HCT116 (cell line): ENCODE measurements around the gene ANKRD9. TPM values are rescaled to one million over a fixed set of nuclear protein-coding genes. Genes with fewer than 3 reads are reported as not detected.

Source experiments
- ATAC-seq: fragments of 200-7000 bp; cut with Tn5 transposase; 2 replicates; pipeline ENCODE4 v1.9.1; 2020; ENCODE audit warnings: mild to moderate bottlenecking, moderate library complexity
- BruUV-seq: library from RNA; stranded (reverse); fragments of 400-500 nt; replicated peaks from 2 replicates; lab custom pipeline; 2021; lab: Mats Ljungman, UMichigan
- CTCF ChIA-PET: fragments of 300-600 bp; sonication (Branson Sonifier 250); formaldehyde crosslinking; loops from one replicate; lab custom pipeline; 2021; ENCODE audit warnings: antibody characterized with exemption; lab: Charles Lee
- POLR2A ChIA-PET: fragments of 300-600, 350-600 bp; sonication (Branson Sonifier 250); formaldehyde crosslinking; loops from one replicate; lab custom pipeline; 2021; ENCODE audit warnings: antibody characterized with exemption; lab: Charles Lee
- RAD21 ChIA-PET, 2 experiments: fragments of 300-600 bp; sonication (Branson Sonifier 250); formaldehyde crosslinking; loops; one replicate each; lab custom pipeline; 2023; ENCODE audit warnings: low total read pairs in 2 of 2; ENCODE audit not compliant: uncharacterized antibody in 2 of 2, unreplicated experiment in 2 of 2, low non-redundant PET in 1 of 2; lab: Charles Lee
- DNase-seq: peaks from one replicate; pipeline ENCODE4 v3.0.0-alpha.2; 2010; ENCODE audit warnings: low read depth, low spot score
- H2AFZ ChIP-seq: fragments of 200-600 bp; shearing (Covaris generic), sonication (generic); 2 replicates; pipeline ENCODE4 v1.6.1; 2017; ENCODE audit warnings: low read depth, mixed run types, mixed read lengths, antibody characterized with exemption, low read length; ENCODE audit not compliant: poor library complexity, severe bottlenecking
- H3K27ac ChIP-seq: 2 replicates; pipeline ENCODE4 v1.5.1; 2012; ENCODE audit warnings: low read depth, low read length
- H3K27me3 ChIP-seq: fragments of 200-600 bp; sonication (generic); 2 replicates; pipeline ENCODE4 v1.6.1; 2016; ENCODE audit warnings: mixed run types, low read length, mixed read lengths; ENCODE audit not compliant: insufficient read depth
- H3K36me3 ChIP-seq, 2 experiments: fragments of 200-500 bp in 1 of 2; fragments of 200-600 bp in 1 of 2; sonication (Bioruptor generic) in 1 of 2; sonication (generic) in 1 of 2; 2 replicates each; pipeline versions ENCODE4 v1.5.1 to v1.6.1; 2014 to 2016; ENCODE audit warnings: low read length in 2 of 2, inconsistent platforms in 1 of 2, mixed read lengths in 1 of 2, mixed run types in 1 of 2; ENCODE audit not compliant: insufficient read depth in 2 of 2, control insufficient read depth in 1 of 2
- H3K4me1 ChIP-seq, 2 experiments: fragments of 200-600 bp in 1 of 2; sonication (generic) in 1 of 2; 2 replicates each; pipeline versions ENCODE4 v1.5.1 to v1.6.1; 2012 to 2017; ENCODE audit warnings: low read length in 2 of 2, inconsistent platforms in 1 of 2, mild to moderate bottlenecking in 1 of 2, mixed read lengths in 1 of 2, mixed run types in 1 of 2, moderate library complexity in 1 of 2; ENCODE audit not compliant: insufficient read depth in 2 of 2, control insufficient read depth in 1 of 2
- H3K4me2 ChIP-seq: fragments of 200-600 bp; sonication (generic); 2 replicates; pipeline ENCODE4 v1.6.1; 2017; ENCODE audit warnings: mixed run types, low read length, mixed read lengths
- H3K4me3 ChIP-seq, 2 experiments: fragments of 200-600 bp in 1 of 2; sonication (generic) in 1 of 2; replicated peaks in 1 of 2; 2 replicates each; pipeline ENCODE4 v1.5.1; 2011 to 2016; ENCODE audit warnings: low read length in 2 of 2, control low read depth in 1 of 2, low read depth in 1 of 2, mild to moderate bottlenecking in 1 of 2, mixed read lengths in 1 of 2, mixed run types in 1 of 2
- H3K79me2 ChIP-seq: fragments of 200-600 bp; sonication (generic); 2 replicates; pipeline ENCODE4 v1.6.1; 2017; ENCODE audit warnings: mild to moderate bottlenecking, mixed run types, low read length, moderate library complexity, mixed read lengths; ENCODE audit not compliant: insufficient read depth
- H3K9ac ChIP-seq: fragments of 200-600 bp; sonication (generic); 2 replicates; pipeline ENCODE4 v1.6.1; 2016; ENCODE audit warnings: low read length, mixed read lengths
- H3K9me2 ChIP-seq: fragments of 200-600 bp; sonication (generic), shearing (Covaris generic); 2 replicates; pipeline ENCODE4 v1.6.1; 2017; ENCODE audit warnings: mixed run types, mild to moderate bottlenecking, moderate library complexity; ENCODE audit not compliant: insufficient read depth
- H3K9me3 ChIP-seq, 2 experiments: fragments of 200-500 bp in 1 of 2; fragments of 200-600 bp in 1 of 2; sonication (Bioruptor generic) in 1 of 2; sonication (generic) in 1 of 2; 2 replicates each; pipeline ENCODE4 v1.6.1; 2014 to 2017; ENCODE audit warnings: low read length in 2 of 2, mixed read lengths in 2 of 2, inconsistent platforms in 1 of 2, low read depth in 1 of 2, mild to moderate bottlenecking in 1 of 2, mixed run types in 1 of 2, moderate library complexity in 1 of 2; ENCODE audit not compliant: control insufficient read depth in 1 of 2, insufficient read depth in 1 of 2
- H4K20me1 ChIP-seq: fragments of 200-600 bp; sonication (generic), shearing (Covaris generic); 2 replicates; pipeline ENCODE4 v1.6.1; 2017; ENCODE audit warnings: mixed run types, mild to moderate bottlenecking, moderate library complexity; ENCODE audit not compliant: insufficient read depth
- EGR1 ChIP-seq: IDR thresholded peaks from 2 replicates; pipeline ENCODE4 v1.6.1; 2012; ENCODE audit warnings: low read depth
- ELF1 ChIP-seq: IDR thresholded peaks from 2 replicates; pipeline ENCODE4 v1.6.1; 2012; ENCODE audit warnings: low read depth, borderline replicate concordance
- EZH2phosphoT487 ChIP-seq: fragments of 200-600 bp; IDR thresholded peaks from 2 replicates; pipeline ENCODE4 v1.6.1; 2018; ENCODE audit warnings: antibody characterized with exemption, borderline replicate concordance
- JUND ChIP-seq: IDR thresholded peaks from 2 replicates; pipeline ENCODE4 v1.6.1; 2012
- MAX ChIP-seq: IDR thresholded peaks from 2 replicates; pipeline ENCODE4 v1.6.1; 2012
- POLR2AphosphoS5 ChIP-seq: IDR thresholded peaks from 2 replicates; pipeline ENCODE4 v1.6.1; 2011; ENCODE audit warnings: mild to moderate bottlenecking, low read depth, low read length, moderate library complexity
- SIN3A ChIP-seq: IDR thresholded peaks from 2 replicates; pipeline ENCODE4 v1.6.1; 2012; ENCODE audit warnings: low read depth
- intact Hi-C: fragments of 100-400 bp; cut with micrococcal nuclease; formaldehyde crosslinking; loops from 2 replicates; pipeline ENCODE4 v1.10.0; 2022
- total RNA-seq: library from RNA; stranded (reverse); gene quantifications from one replicate; pipeline ENCODE4 v1.2.1, GENCODE V29; 2021; ENCODE audit not compliant: unreplicated experiment

The ANKRD9 gene
- total RNA-seq, 1 experiment from 2014 or later: 29.0 TPM

DNA sequence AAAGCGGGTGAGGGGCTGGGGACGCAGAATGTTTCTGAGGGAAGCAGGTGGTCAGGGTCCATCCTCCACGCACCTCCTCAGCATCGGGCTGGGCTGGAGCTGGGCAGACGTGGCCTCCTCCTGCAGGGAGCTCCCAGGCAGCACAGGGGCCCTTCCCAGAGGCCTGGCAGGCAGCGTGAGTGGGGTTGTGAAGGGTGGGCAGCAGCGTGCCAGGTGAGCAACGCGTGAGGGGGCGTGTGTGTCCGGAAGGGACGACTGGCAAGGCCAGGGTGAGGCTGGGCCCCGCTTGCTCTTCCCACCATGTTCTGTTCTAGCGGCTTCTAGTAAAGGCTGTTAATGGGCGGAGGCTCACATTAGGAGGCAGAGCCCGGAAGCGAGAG, 17.1 kb downstream of the ANKRD9 start:
- H3K36me3 ChIP-seq: no peaks in the 10 kb centered on the region
- H3K4me3 ChIP-seq: no peak overlapping the region
- H4K20me1 ChIP-seq: no peaks in the 10 kb centered on the region
- H2AFZ ChIP-seq: no peak overlapping the region
- TF ChIP-seq EGR1 (no peak), SIN3A (no peak), MAX (no peak), EZH2phosphoT487 (no peak)
- no peak overlapping the region for H3K4me2 ChIP-seq
- no peak for DNase-seq
- H3K27ac ChIP-seq: no peak overlapping the region
- ChIA-PET POLR2A (no interaction called here), RAD21 (no interaction called here), CTCF (no interaction called here)
- H3K27me3 ChIP-seq: no peaks in the 10 kb centered on the region
- no peak for ATAC-seq
- H3K9me3 ChIP-seq: no peaks in the 10 kb centered on the region
- H3K9me2 ChIP-seq: no peaks in the 10 kb centered on the region
- BruUV-seq: no TSS peak
- intact Hi-C loops: no loop called here
- no peak overlapping the region for H3K9ac ChIP-seq
- peaks cover 0 to 11% of the 10 kb centered on the region in 2 experiments; a peak in 2 of 4 replicates for H3K4me1 ChIP-seq
- no peaks in the 10 kb centered on the region for H3K79me2 ChIP-seq

DNA sequence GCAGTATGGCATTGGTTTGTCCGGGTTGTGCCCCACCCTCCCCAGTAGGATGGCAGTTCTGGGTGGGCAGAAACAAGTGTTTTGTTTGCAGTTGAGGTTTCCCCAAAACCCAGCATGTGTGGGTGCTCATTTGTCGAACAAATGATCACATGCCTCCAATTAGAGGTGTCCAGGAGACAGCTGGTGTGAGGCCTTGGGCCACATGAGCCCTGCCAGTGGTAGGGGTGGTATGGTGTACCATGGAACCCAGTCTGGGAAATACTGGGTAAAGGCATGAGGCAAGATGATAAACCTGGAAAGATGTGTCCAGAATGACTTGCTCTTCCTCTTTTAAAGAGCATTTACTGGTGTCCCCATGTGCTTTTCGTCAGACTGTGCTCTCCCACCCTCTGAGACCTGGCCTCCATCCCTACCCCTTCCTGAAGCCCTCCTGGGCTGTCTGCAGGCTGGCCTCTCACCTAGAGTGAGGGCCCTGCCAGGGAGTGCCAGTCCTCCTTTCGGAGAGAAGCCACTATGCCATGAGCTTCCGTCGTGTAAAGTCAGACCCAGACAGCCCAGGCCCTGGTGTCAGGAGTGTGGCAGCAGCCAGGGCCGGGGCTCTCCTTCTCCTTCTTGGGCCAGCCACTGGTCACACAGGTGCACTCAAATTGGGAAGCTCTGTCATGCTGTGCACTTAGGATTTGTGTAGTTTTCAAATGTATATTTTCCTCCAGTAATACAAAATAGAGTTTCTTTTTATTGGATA, 17.6 kb downstream of the ANKRD9 start:
- TF ChIP-seq EZH2phosphoT487 (no peak), POLR2AphosphoS5 (no peak), ELF1 (no peak), JUND (no peak), MAX (no peak)
- Histone ChIP-seq H3K9ac (no peak overlapping the region), H3K79me2 (no peaks in the 10 kb centered on the region), H3K27me3 (no peaks in the 10 kb centered on the region), H3K4me2 (no peak overlapping the region), H3K27ac (no peak overlapping the region), H4K20me1 (no peaks in the 10 kb centered on the region), H3K9me2 (no peaks in the 10 kb centered on the region), H2AFZ (no peak overlapping the region), H3K4me1 (peaks cover 0 to 11% of the 10 kb centered on the region in 2 experiments; a peak in 2 of 4 replicates), H3K36me3 (no peaks in the 10 kb centered on the region), H3K4me3 (no peak overlapping the region), H3K9me3 (no peaks in the 10 kb centered on the region)
- ATAC-seq (no peak), DNase-seq (no peak)
- RAD21 ChIA-PET: no interaction called here
- intact Hi-C loops: no loop called here
- BruUV-seq: no TSS peak
- POLR2A ChIA-PET: no interaction called here
- CTCF ChIA-PET: no interaction called here
